GM19240 (cell line): ENCODE results near the gene UHMK1.
"Not testable (repeated sequence)": the region's sequence is repeated elsewhere in the genome, so short reads cannot be mapped to it uniquely, and the experiment has no call there.

Experiments
- DNase-seq: peaks from one replicate; pipeline ENCODE4 v3.0.0; 2011; ENCODE audit warnings: low spot score; ENCODE audit not compliant: insufficient read length

Gene UHMK1

GRCh38 chr1:162565460-162565859, 67.8 kb downstream of the UHMK1 start:
- no peak for DNase-seq

DNA sequence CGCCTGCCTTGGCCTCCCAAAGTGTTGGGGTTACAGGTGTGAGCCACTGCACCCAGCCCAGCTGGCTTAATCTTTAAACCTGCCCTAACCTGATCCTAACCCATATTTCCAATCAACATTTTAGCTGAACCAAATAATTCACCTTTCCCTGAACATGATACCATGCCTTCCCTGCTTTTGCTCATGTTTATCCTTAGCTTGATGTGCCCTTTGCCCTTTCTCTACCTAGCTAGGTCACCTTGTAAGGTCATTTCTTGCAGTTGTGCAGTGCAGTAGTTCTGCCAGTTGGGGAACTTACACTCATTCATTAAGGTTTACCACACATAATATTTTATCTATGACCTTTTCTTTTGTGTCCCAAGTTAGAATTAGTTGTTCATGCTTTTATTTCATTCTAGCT, 69.3 kb downstream of the UHMK1 start:
- no peak for DNase-seq

DNA sequence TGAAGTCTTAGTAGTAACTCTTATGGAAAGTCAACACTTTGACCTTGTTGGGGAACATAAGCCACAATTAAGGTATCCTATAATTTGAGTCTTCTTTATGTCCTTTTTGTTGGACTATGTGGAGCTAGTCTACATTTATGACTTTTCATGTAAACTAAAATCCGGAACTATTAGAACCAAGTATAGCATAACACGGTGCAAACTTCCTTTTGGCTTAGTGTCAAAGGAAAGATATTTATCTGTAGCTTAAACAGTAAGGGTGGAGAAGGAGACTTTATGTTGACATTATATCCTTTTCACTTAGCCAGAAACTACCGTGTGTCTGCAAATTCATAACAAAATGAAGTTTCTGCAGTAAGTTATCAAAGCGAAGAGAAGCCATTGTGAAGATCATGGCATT, 71.2 kb downstream of the UHMK1 start:
- no peak for DNase-seq

- no peak for DNase-seq
Measured at GRCh38 chr1:162570718-162571117, 73.1 kb downstream of the UHMK1 start.

DNA sequence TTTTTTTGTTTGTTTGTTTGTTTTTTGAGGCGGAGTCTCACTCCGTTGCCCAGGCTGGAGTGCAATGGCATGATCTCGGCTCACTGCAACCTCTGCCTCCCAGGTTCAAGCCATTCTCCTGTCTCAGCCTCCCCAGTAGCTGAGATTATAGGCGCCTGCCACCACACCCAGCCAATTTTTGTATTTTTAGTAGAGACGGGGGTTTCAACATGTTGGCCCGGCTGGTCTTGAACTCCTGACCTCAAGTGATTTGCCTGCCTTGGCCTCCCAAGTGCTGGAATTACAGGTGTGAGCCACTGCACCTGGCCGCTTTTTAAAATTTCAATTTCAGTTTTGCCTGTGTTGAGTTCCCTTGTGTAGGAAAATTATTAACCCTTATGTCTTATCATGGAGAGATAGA, 73.5 kb downstream of the UHMK1 start:
- not testable (repeated sequence) for DNase-seq

GRCh38 chr1:162571696-162572095, 74.1 kb downstream of the UHMK1 start:
- no peak for DNase-seq

- DNase-seq = no peak
Measured at GRCh38 chr1:162573136-162573535, 75.5 kb downstream of the UHMK1 start.

DNA sequence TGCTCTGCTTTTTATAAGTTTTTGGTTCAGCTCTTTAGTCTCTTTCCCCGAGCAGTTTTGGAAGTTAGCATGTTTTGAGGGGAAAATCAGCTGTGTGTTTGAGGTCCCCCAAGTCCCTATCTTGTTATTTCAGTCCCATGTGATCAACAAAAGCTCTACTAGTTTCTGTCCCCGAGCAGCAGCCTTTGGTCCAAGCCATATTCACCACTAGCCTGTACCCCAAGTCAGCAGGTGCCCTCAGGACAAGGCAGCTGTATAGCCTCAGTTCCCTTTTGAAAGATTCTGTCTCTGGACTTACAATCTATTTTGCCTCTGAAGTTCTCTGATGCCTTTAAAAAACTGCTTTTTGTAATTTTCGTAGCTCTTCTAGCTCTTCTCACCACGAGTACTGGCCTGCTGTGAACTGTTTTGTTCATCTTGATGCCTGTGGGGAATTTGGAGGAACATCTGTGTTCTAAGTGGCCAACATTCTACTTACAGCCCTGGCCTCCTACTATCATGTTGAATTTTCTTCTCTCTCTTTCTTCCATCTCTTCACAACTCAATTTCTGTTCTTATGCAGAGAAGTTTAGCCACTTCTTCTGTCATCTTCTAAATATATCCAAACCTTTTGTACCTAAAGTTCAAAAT, 80.6 kb downstream of the UHMK1 start:
- no peak for DNase-seq

DNA sequence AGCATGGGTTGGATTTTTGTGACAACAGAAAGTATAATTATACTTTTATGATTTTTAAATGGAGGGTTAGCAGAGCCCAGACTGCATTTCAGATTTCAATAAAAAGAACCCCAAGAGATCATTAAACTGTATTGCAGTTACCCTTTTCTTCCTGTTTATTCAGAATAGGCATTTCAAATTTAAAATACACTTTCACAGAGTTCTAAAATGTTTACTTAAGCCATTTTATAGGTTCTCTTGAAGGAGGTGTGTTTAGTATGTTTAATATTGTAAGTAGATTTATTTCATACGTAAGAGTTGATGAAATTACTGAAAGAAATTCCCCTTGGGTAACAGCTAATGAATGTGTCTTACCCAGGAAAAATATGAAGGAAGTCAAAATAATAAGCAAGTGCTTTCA, 81.3 kb downstream of the UHMK1 start:
- DNase-seq = no peak
